Neural progenitor cell (in vitro differentiated cells): ENCODE data around the gene PKD1L1. TPM values are rescaled to one million over a fixed set of nuclear protein-coding genes. Genes with fewer than 3 reads are reported as not detected.

Experiments used
- DNase-seq: peaks from one replicate; pipeline ENCODE4 v3.0.0-alpha.2; 2016; ENCODE audit warnings: low spot score
- H2AFZ ChIP-seq: fragments of 200-600 bp; sonication (generic); replicated peaks from 2 replicates; pipeline ENCODE4 v1.6.1; 2016; ENCODE audit warnings: antibody characterized with exemption
- H3F3A ChIP-seq: fragments of 200-600 bp; sonication (generic); 2 replicates; pipeline ENCODE4 v1.6.1; 2016; ENCODE audit warnings: antibody characterized with exemption, low read depth
- H3K27ac ChIP-seq: fragments of 200-600 bp; sonication (generic); 2 replicates; pipeline ENCODE4 v1.5.1; 2016; ENCODE audit warnings: mild to moderate bottlenecking
- H3K27me3 ChIP-seq: fragments of 200-600 bp; sonication (generic); 2 replicates; pipeline ENCODE4 v1.6.1; 2016; ENCODE audit warnings: mild to moderate bottlenecking, moderate library complexity
- H3K36me3 ChIP-seq: fragments of 200-600 bp; sonication (generic); 2 replicates; pipeline ENCODE4 v1.5.1; 2016
- H3K4me1 ChIP-seq: fragments of 200-600 bp; sonication (generic); 2 replicates; pipeline ENCODE4 v1.6.1; 2016; ENCODE audit warnings: mixed run types
- H3K4me2 ChIP-seq: fragments of 200-600 bp; sonication (generic); 2 replicates; pipeline ENCODE4 v1.6.1; 2016
- H3K4me3 ChIP-seq: fragments of 200-600 bp; sonication (generic); 2 replicates; pipeline ENCODE4 v1.5.1; 2016
- H3K79me2 ChIP-seq: fragments of 200-600 bp; sonication (generic); 2 replicates; pipeline ENCODE4 v1.6.1; 2016; ENCODE audit warnings: low read depth
- H3K9ac ChIP-seq: fragments of 200-600 bp; sonication (generic); 2 replicates; pipeline ENCODE4 v1.6.1; 2016
- H3K9me3 ChIP-seq: fragments of 200-600 bp; sonication (generic); 2 replicates; pipeline ENCODE4 v1.5.1; 2016; ENCODE audit warnings: low read depth
- H4K20me1 ChIP-seq: fragments of 200-600 bp; sonication (generic); 2 replicates; pipeline ENCODE4 v1.6.1; 2016; ENCODE audit warnings: low read depth
- H3K27ac Mint-ChIP-seq: 3 replicates; pipeline ENCODE4 v1.8.0; 2021; ENCODE audit warnings: mixed read lengths
- H3K27me3 Mint-ChIP-seq: 2 replicates; pipeline ENCODE4 v1.8.0; 2022; ENCODE audit warnings: low read depth, mild to moderate bottlenecking, inconsistent platforms, moderate library complexity, mixed read lengths; ENCODE audit not compliant: insufficient read depth
- H3K36me3 Mint-ChIP-seq: 3 replicates; pipeline ENCODE4 v1.8.0; 2021; ENCODE audit warnings: mixed read lengths
- H3K4me1 Mint-ChIP-seq: 3 replicates; pipeline ENCODE4 v1.8.0; 2021; ENCODE audit warnings: mixed read lengths
- H3K4me3 Mint-ChIP-seq: 3 replicates; pipeline ENCODE4 v1.8.0; 2021; ENCODE audit warnings: mild to moderate bottlenecking, moderate library complexity, mixed read lengths
- H3K9me3 Mint-ChIP-seq: 3 replicates; pipeline ENCODE4 v1.8.0; 2020; ENCODE audit warnings: mixed read lengths
- EZH2 ChIP-seq: fragments of 200-600 bp; sonication (generic); IDR thresholded peaks from 2 replicates; pipeline ENCODE4 v1.6.1; 2017; ENCODE audit warnings: antibody characterized with exemption, mild to moderate bottlenecking, moderate library complexity
- EZH2phosphoT487 ChIP-seq: fragments of 200-600 bp; sonication (generic); IDR thresholded peaks from 2 replicates; pipeline ENCODE4 v1.6.1; 2017; ENCODE audit warnings: antibody characterized with exemption
- total RNA-seq: library from RNA; depleted of rRNA; stranded (reverse); fragments of >200 nt; gene quantifications from 2 replicates; pipeline ENCODE4 v1.2.3, GENCODE V29; 2015; ENCODE audit warnings: low replicate concordance
- TF ChIP-seq, protein P1 (sequence below): fragments of 200-600 bp; sonication (generic); IDR thresholded peaks from 2 replicates; pipeline ENCODE4 v1.5.1; 2017; ENCODE audit warnings: antibody characterized with exemption, mild to moderate bottlenecking

Gene PKD1L1
- total RNA-seq, 1 donor from 2014 or later, result 0.07 TPM

DNA sequence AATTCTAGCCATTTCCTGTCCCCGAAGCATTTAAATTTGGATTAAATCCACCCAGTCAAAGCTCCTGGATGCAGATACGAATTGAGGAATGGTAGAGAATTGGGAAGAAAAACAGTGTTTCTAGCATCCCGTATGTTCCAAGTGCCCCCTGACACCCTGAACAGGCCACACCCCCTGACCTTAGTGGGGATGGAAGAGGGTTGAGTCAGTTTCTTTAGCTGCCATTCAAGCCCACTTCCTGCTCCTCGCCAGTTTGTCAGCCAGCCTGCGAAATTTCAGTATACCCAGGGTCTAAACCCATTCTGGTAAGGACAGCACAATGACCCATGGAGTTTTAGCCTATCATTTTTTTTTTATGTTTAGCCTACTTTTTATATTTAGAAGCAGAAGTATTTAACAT is 101.1 kb downstream of the PKD1L1 start:
- H3K4me3 ChIP-seq, result no peak overlapping the region
- Mint-ChIP-seq H3K4me3 (no peak overlapping the region), H3K4me1 (no peaks in the 10 kb centered on the region), H3K27ac (no peak overlapping the region), H3K9me3 (no peaks in the 10 kb centered on the region), H3K27me3 (peaks cover 2% of the 10 kb centered on the region), H3K36me3 (no peaks in the 10 kb centered on the region)
- no peaks in the 10 kb centered on the region for H3K79me2 ChIP-seq
- H4K20me1 ChIP-seq, result no peaks in the 10 kb centered on the region
- no peak for DNase-seq
- no peak overlapping the region for H3K9ac ChIP-seq
- peak overlapping the region; percentile 23 for H2AFZ ChIP-seq
- H3K4me2 ChIP-seq, result no peak overlapping the region
- no peaks in the 10 kb centered on the region for H3K27me3 ChIP-seq
- H3K36me3 ChIP-seq, result no peaks in the 10 kb centered on the region
- no peaks in the 10 kb centered on the region for H3K4me1 ChIP-seq
- H3F3A ChIP-seq, result no peaks in the 10 kb centered on the region
- H3K9me3 ChIP-seq, result no peaks in the 10 kb centered on the region
- TF ChIP-seq EZH2 (no peak), EZH2phosphoT487 (no peak)
- TF ChIP-seq, protein P1, sequence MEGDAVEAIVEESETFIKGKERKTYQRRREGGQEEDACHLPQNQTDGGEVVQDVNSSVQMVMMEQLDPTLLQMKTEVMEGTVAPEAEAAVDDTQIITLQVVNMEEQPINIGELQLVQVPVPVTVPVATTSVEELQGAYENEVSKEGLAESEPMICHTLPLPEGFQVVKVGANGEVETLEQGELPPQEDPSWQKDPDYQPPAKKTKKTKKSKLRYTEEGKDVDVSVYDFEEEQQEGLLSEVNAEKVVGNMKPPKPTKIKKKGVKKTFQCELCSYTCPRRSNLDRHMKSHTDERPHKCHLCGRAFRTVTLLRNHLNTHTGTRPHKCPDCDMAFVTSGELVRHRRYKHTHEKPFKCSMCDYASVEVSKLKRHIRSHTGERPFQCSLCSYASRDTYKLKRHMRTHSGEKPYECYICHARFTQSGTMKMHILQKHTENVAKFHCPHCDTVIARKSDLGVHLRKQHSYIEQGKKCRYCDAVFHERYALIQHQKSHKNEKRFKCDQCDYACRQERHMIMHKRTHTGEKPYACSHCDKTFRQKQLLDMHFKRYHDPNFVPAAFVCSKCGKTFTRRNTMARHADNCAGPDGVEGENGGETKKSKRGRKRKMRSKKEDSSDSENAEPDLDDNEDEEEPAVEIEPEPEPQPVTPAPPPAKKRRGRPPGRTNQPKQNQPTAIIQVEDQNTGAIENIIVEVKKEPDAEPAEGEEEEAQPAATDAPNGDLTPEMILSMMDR, result no peak
- H3K27ac ChIP-seq, result no peak overlapping the region

- Mint-ChIP-seq H3K9me3 (no peaks in the 10 kb centered on the region), H3K27me3 (peaks cover 2% of the 10 kb centered on the region), H3K36me3 (no peaks in the 10 kb centered on the region), H3K27ac (no peak overlapping the region), H3K4me3 (no peak overlapping the region), H3K4me1 (no peaks in the 10 kb centered on the region)
- Histone ChIP-seq H3K27me3 (no peaks in the 10 kb centered on the region), H3F3A (no peaks in the 10 kb centered on the region), H3K9ac (no peak overlapping the region), H3K36me3 (no peaks in the 10 kb centered on the region), H3K9me3 (no peaks in the 10 kb centered on the region), H4K20me1 (no peaks in the 10 kb centered on the region), H3K4me2 (no peak overlapping the region), H3K79me2 (no peaks in the 10 kb centered on the region), H2AFZ (no peak overlapping the region), H3K4me3 (no peak overlapping the region), H3K27ac (no peak overlapping the region), H3K4me1 (no peaks in the 10 kb centered on the region)
- DNase-seq, result no peak
- no peak for TF ChIP-seq EZH2
Observed at GRCh38 chr7:47846138-47846836, 102.0 kb downstream of the PKD1L1 start.

DNA sequence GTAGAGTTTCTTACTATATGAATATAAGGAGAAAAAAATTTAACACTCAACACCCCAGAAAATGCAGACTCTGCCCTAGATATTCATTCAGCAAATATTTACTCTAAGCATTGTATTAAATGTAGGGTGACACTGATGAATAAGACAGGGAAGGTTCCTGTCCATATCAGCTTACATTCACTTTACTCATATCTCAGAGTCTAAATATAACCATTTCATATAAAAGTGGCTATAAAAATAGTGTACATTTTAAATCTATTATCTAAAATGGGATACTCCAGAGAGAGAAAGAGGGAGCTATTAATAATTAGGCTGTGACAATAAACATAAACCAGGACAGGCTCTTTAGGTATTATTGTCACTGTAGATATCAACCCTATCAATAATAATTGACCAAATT is 104.0 kb downstream of the PKD1L1 start:
- Histone ChIP-seq H3K4me3 (no peak overlapping the region), H3K4me2 (no peak overlapping the region), H3K79me2 (no peaks in the 10 kb centered on the region), H4K20me1 (no peaks in the 10 kb centered on the region), H3K36me3 (no peaks in the 10 kb centered on the region), H3K27ac (no peak overlapping the region), H3F3A (no peaks in the 10 kb centered on the region), H2AFZ (no peak overlapping the region), H3K9me3 (no peaks in the 10 kb centered on the region), H3K9ac (no peak overlapping the region), H3K4me1 (no peaks in the 10 kb centered on the region), H3K27me3 (no peaks in the 10 kb centered on the region)
- no peak overlapping the region for H3K4me3 Mint-ChIP-seq
- H3K4me1 Mint-ChIP-seq, result no peaks in the 10 kb centered on the region
- H3K9me3 Mint-ChIP-seq, result no peaks in the 10 kb centered on the region
- no peaks in the 10 kb centered on the region for H3K36me3 Mint-ChIP-seq
- no peak for DNase-seq
- H3K27me3 Mint-ChIP-seq, result peaks cover 2% of the 10 kb centered on the region
- no peak overlapping the region for H3K27ac Mint-ChIP-seq
- TF ChIP-seq EZH2phosphoT487 (no peak), EZH2 (no peak)
- TF ChIP-seq, protein P1, result no peak

- Histone ChIP-seq H3K9ac (no peak overlapping the region), H3K4me2 (no peak overlapping the region), H3K4me1 (no peaks in the 10 kb centered on the region), H3K27me3 (no peaks in the 10 kb centered on the region), H3K27ac (no peak overlapping the region), H3K9me3 (no peaks in the 10 kb centered on the region), H3K79me2 (no peaks in the 10 kb centered on the region), H2AFZ (no peak overlapping the region), H3K36me3 (no peaks in the 10 kb centered on the region), H3K4me3 (no peak overlapping the region), H4K20me1 (no peaks in the 10 kb centered on the region), H3F3A (no peaks in the 10 kb centered on the region)
- H3K9me3 Mint-ChIP-seq, result no peaks in the 10 kb centered on the region
- H3K36me3 Mint-ChIP-seq, result no peaks in the 10 kb centered on the region
- no peaks in the 10 kb centered on the region for H3K4me1 Mint-ChIP-seq
- H3K27me3 Mint-ChIP-seq, result peaks cover 2% of the 10 kb centered on the region
- no peak for DNase-seq
- H3K4me3 Mint-ChIP-seq, result no peak overlapping the region
- no peak overlapping the region for H3K27ac Mint-ChIP-seq
- TF ChIP-seq, protein P1, result no peak
- no peak for TF ChIP-seq EZH2phosphoT487
- no peak for TF ChIP-seq EZH2
Observed at GRCh38 chr7:47843291-47843690, 105.0 kb downstream of the PKD1L1 start.
